SU-DHL-6 (cell line): ENCODE data around the gene ITSN1.

Experiments used
- EZH2phosphoT487 ChIP-seq: fragments of 200-600 bp; sonication (generic), shearing (Covaris generic); conservative IDR thresholded peaks from 2 replicates; pipeline ENCODE4 v1.6.1; 2018; ENCODE audit warnings: mild to moderate bottlenecking, antibody characterized with exemption, low read length, moderate library complexity, mixed read lengths
- TF ChIP-seq, protein P1 (sequence below): fragments of 200-600 bp; sonication (generic); IDR thresholded peaks from one replicate; pipeline ENCODE4 v1.5.1; 2017; ENCODE audit warnings: antibody characterized with exemption, mild to moderate bottlenecking, low read length, moderate library complexity; ENCODE audit not compliant: insufficient read depth, poor library complexity, severe bottlenecking

DNA sequence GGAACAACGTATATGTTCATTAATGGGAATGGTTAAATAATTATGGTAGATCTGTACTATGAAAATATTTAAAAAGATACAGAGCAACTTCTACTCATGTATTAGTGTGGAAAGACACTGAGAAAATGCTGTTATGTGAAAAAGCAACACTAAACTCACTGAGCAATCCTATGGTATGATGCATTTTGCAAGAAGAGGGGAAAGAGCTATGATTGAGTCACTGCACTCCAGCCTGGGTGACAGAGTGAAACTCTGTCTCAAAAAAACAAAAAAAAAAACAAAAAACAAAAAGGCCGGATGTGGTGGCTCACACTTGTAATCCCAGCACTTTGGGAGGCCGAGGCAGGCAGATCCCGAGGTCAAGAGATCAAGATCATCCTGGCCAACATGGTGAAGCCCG, 228.9 kb downstream of the ITSN1 start:
- TF ChIP-seq, protein P1, sequence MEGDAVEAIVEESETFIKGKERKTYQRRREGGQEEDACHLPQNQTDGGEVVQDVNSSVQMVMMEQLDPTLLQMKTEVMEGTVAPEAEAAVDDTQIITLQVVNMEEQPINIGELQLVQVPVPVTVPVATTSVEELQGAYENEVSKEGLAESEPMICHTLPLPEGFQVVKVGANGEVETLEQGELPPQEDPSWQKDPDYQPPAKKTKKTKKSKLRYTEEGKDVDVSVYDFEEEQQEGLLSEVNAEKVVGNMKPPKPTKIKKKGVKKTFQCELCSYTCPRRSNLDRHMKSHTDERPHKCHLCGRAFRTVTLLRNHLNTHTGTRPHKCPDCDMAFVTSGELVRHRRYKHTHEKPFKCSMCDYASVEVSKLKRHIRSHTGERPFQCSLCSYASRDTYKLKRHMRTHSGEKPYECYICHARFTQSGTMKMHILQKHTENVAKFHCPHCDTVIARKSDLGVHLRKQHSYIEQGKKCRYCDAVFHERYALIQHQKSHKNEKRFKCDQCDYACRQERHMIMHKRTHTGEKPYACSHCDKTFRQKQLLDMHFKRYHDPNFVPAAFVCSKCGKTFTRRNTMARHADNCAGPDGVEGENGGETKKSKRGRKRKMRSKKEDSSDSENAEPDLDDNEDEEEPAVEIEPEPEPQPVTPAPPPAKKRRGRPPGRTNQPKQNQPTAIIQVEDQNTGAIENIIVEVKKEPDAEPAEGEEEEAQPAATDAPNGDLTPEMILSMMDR: no peak
- no peak for TF ChIP-seq EZH2phosphoT487
